ENCODE data around the gene HNRNPUL1. TPM values are rescaled to one million over a fixed set of nuclear protein-coding genes. Genes with fewer than 3 reads are reported as not detected.

Gene HNRNPUL1
- total RNA-seq, 1 donor from 2014 or later, result 254 TPM

GRCh38 chr19:41299046-41299754, 35.0 kb downstream of the HNRNPUL1 start:
- Mint-ChIP-seq H3K27me3 (ENCODE audit: insufficient read depth) (no peaks in the 10 kb centered on the region), H3K9me3 (no peaks in the 10 kb centered on the region), H3K27ac (peak overlapping the region; percentile 69), H3K36me3 (ENCODE audit: low read depth) (peaks cover 70% of the 10 kb centered on the region), H3K4me3 (no peak overlapping the region), H3K4me1 (ENCODE audit: low read depth) (peaks cover 91% of the 10 kb centered on the region)
- intact Hi-C loops (cut with micrococcal nuclease), result no loop called here
- no peak for DNase-seq (ENCODE audit: low spot score)

- intact Hi-C loops (cut with micrococcal nuclease), result no loop called here
- Mint-ChIP-seq H3K27ac (peak overlapping the region; percentile 69), H3K4me3 (no peak overlapping the region), H3K27me3 (ENCODE audit: insufficient read depth) (no peaks in the 10 kb centered on the region), H3K4me1 (ENCODE audit: low read depth) (peaks cover 92% of the 10 kb centered on the region), H3K36me3 (ENCODE audit: low read depth) (peaks cover 70% of the 10 kb centered on the region), H3K9me3 (no peaks in the 10 kb centered on the region)
- DNase-seq (ENCODE audit: low spot score), result no peak
These were observed 35.5 kb downstream of the HNRNPUL1 start for GRCh38 chr19:41299755-41300089.

GRCh38 chr19:41300555-41300954, 36.4 kb downstream of the HNRNPUL1 start:
- Mint-ChIP-seq H3K27ac (peak overlapping the region; percentile 69), H3K9me3 (no peaks in the 10 kb centered on the region), H3K4me1 (ENCODE audit: low read depth) (peaks cover 93% of the 10 kb centered on the region), H3K36me3 (ENCODE audit: low read depth) (peaks cover 70% of the 10 kb centered on the region), H3K27me3 (ENCODE audit: insufficient read depth) (no peaks in the 10 kb centered on the region), H3K4me3 (no peak overlapping the region)
- no peak for DNase-seq (ENCODE audit: low spot score)
- intact Hi-C loops (cut with micrococcal nuclease), result no loop called here

- H3K36me3 Mint-ChIP-seq (ENCODE audit: low read depth), result peaks cover 66% of the 10 kb centered on the region
- intact Hi-C loops (cut with micrococcal nuclease), result loop anchor here (1.0 kb wide), 1 partner anchor 39 kb away; no protein-coding TSS in a partner anchor
- H3K9me3 Mint-ChIP-seq, result no peaks in the 10 kb centered on the region
- H3K27ac Mint-ChIP-seq, result peak overlapping the region; percentile 100
- DNase-seq (ENCODE audit: low spot score), result peak; percentile 58
- no peaks in the 10 kb centered on the region for H3K27me3 Mint-ChIP-seq (ENCODE audit: insufficient read depth)
- peak overlapping the region; percentile 80 for H3K4me3 Mint-ChIP-seq
- H3K4me1 Mint-ChIP-seq (ENCODE audit: low read depth), result peaks cover 90% of the 10 kb centered on the region
These were observed 38.6 kb downstream of the HNRNPUL1 start for GRCh38 chr19:41302624-41303351.

- intact Hi-C loops (cut with micrococcal nuclease), result no loop called here
- peaks cover 90% of the 10 kb centered on the region for H3K4me1 Mint-ChIP-seq (ENCODE audit: low read depth)
- H3K27ac Mint-ChIP-seq, result peak overlapping the region; percentile 100
- peak overlapping the region; percentile 80 for H3K4me3 Mint-ChIP-seq
- DNase-seq (ENCODE audit: low spot score), result no peak
- H3K36me3 Mint-ChIP-seq (ENCODE audit: low read depth), result peaks cover 57% of the 10 kb centered on the region
- no peaks in the 10 kb centered on the region for H3K27me3 Mint-ChIP-seq (ENCODE audit: insufficient read depth)
- H3K9me3 Mint-ChIP-seq, result no peaks in the 10 kb centered on the region
These were observed 39.8 kb downstream of the HNRNPUL1 start for GRCh38 chr19:41303954-41304353.

- DNase-seq (ENCODE audit: low spot score), result no peak
- Mint-ChIP-seq H3K36me3 (ENCODE audit: low read depth) (peaks cover 54% of the 10 kb centered on the region), H3K27me3 (ENCODE audit: insufficient read depth) (no peaks in the 10 kb centered on the region), H3K9me3 (no peaks in the 10 kb centered on the region), H3K27ac (peak overlapping the region; percentile 68), H3K4me1 (ENCODE audit: low read depth) (peaks cover 85% of the 10 kb centered on the region), H3K4me3 (peak overlapping the region; percentile 80)
- intact Hi-C loops (cut with micrococcal nuclease), result loop anchor here (5.0 kb wide), 5 partner anchors 92 to 333 kb away; partner anchors contain the start of genes BCKDHA, DMAC2 and EXOSC5
These were observed 40.7 kb downstream of the HNRNPUL1 start for GRCh38 chr19:41304706-41305483.

- Mint-ChIP-seq H3K4me3 (peak overlapping the region; percentile 71), H3K27me3 (ENCODE audit: insufficient read depth) (no peaks in the 10 kb centered on the region), H3K4me1 (ENCODE audit: low read depth) (peaks cover 81% of the 10 kb centered on the region), H3K27ac (peak overlapping the region; percentile 94), H3K36me3 (ENCODE audit: low read depth) (peaks cover 51% of the 10 kb centered on the region), H3K9me3 (no peaks in the 10 kb centered on the region)
- intact Hi-C loops (cut with micrococcal nuclease), result loop anchor here (5.0 kb wide), 5 partner anchors 91 to 334 kb away; partner anchors contain the start of genes BCKDHA, DMAC2 and EXOSC5
- no peak for DNase-seq (ENCODE audit: low spot score)
These were observed 42.0 kb downstream of the HNRNPUL1 start for GRCh38 chr19:41305927-41306793.

GRCh38 chr19:41307090-41307875, 43.1 kb downstream of the HNRNPUL1 start:
- intact Hi-C loops (cut with micrococcal nuclease), result loop anchor here (5.0 kb wide), 5 partner anchors 90 to 335 kb away; partner anchors contain the start of genes BCKDHA, DMAC2 and EXOSC5
- Mint-ChIP-seq H3K36me3 (ENCODE audit: low read depth) (peaks cover 44% of the 10 kb centered on the region), H3K4me3 (peak overlapping the region; percentile 71)

GRCh38 chr19:41307954-41308449, 43.8 kb downstream of the HNRNPUL1 start:
- Mint-ChIP-seq H3K27me3 (ENCODE audit: insufficient read depth) (no peaks in the 10 kb centered on the region), H3K36me3 (ENCODE audit: low read depth) (peaks cover 38% of the 10 kb centered on the region), H3K4me1 (ENCODE audit: low read depth) (peaks cover 74% of the 10 kb centered on the region), H3K9me3 (no peaks in the 10 kb centered on the region), H3K4me3 (peak overlapping the region; percentile 95), H3K27ac (peak overlapping the region; percentile 94)
- no peak for DNase-seq (ENCODE audit: low spot score)
- intact Hi-C loops (cut with micrococcal nuclease), result loop anchor here (1.0 to 5.0 kb wide), 7 partner anchors 45 to 336 kb away; partner anchors contain the start of genes BCKDHA, DMAC2 and EXOSC5

More at GRCh38 chr19:41307090-41307875, 43.1 kb downstream of the HNRNPUL1 start:
- no peaks in the 10 kb centered on the region for H3K9me3 Mint-ChIP-seq
- no peaks in the 10 kb centered on the region for H3K27me3 Mint-ChIP-seq (ENCODE audit: insufficient read depth)
- H3K4me1 Mint-ChIP-seq (ENCODE audit: low read depth), result peaks cover 78% of the 10 kb centered on the region
- H3K27ac Mint-ChIP-seq, result peak overlapping the region; percentile 94
- DNase-seq (ENCODE audit: low spot score), result no peak

- no peaks in the 10 kb centered on the region for H3K9me3 Mint-ChIP-seq
- no peaks in the 10 kb centered on the region for H3K27me3 Mint-ChIP-seq (ENCODE audit: insufficient read depth)
- peak; percentile 85 for DNase-seq (ENCODE audit: low spot score)
- peak overlapping the region; percentile 94 for H3K27ac Mint-ChIP-seq
- peaks cover 77% of the 10 kb centered on the region for H3K4me1 Mint-ChIP-seq (ENCODE audit: low read depth)
- peaks cover 43% of the 10 kb centered on the region for H3K36me3 Mint-ChIP-seq (ENCODE audit: low read depth)
- intact Hi-C loops (cut with micrococcal nuclease), result loop anchor here (1.0 to 5.0 kb wide), 7 partner anchors 45 to 336 kb away; partner anchors contain the start of genes BCKDHA, DMAC2 and EXOSC5
- peak overlapping the region; percentile 95 for H3K4me3 Mint-ChIP-seq
These were observed 44.4 kb downstream of the HNRNPUL1 start for GRCh38 chr19:41308450-41309179.

All from activated T-helper 1 cell treated with anti-CD3 and anti-CD28 coated beads, Interleukin-12 subunit alpha, Interleukin-12 subunit beta, Interleukin-2, Interleukin-4 antibody, amounts not matched to agents 30 ng/mL and 10 ng/mL and 1 ng/mL, durations not matched to agents 14 hours and 24 hours and 36 hours (primary cell).